Measurements from ENCODE around the gene PNKP. TPM values are rescaled to one million over a fixed set of nuclear protein-coding genes. Genes with fewer than 3 reads are reported as not detected.
A peak's percentile ranks its signal among the peaks of the same experiment; 100 is the strongest.

Gene PNKP
- polyA plus RNA-seq, 1 donor from 2014 or later, result 43.1 TPM

DNA sequence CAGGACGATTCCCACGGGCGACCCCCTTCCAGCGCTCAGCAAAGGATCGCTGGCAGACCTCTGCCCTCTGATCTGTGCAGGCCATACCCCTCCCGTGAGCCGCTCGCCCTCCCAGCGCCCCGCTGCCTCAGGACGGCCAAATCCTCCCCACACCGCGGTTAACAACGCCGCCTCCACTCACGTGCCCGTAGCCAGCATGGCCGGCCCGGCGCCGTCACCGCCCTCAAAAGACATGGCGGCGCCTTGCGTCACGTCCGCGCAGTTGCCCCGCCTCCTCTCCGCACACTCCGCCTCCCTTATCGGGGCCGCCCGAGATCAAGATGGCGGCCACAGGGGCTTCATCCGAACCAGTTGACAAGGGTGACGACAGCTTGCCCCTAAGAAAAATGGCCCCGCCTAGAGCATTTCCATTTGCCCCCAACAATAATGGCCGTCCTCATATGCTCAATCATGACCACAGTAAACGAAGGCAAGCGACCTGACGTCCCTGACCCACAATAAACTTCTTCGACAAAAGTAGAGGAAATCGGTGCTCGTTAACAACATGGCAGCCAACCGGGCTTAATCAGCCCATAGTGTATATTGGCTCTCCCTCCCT is 9.1 kb upstream of the PNKP start:
- Histone ChIP-seq H2AFZ (ENCODE audit: low read depth, low read length) (peak overlapping the region; percentile 51), H3F3A (ENCODE audit: insufficient read depth, low read length, poor library complexity, severe bottlenecking) (no peaks in the 10 kb centered on the region), H3K79me2 (replicated peaks; ENCODE audit: insufficient read depth, low read length) (peaks cover 14% of the 10 kb centered on the region)

More for the DNA sequence above, 9.1 kb upstream of the PNKP start:
- no peaks in the 10 kb centered on the region for H3K27me3 ChIP-seq (ENCODE audit: insufficient read depth, low read depth, low read length)
- H3K4me2 ChIP-seq (ENCODE audit: low read length), result peak overlapping the region; percentile 81
- peak overlapping the region; percentile 75 for H3K4me3 ChIP-seq (ENCODE audit: low read length)
- no peaks in the 10 kb centered on the region for H3K9me3 ChIP-seq (ENCODE audit: low read length)
- peak overlapping the region; percentile 93 for H3K27ac ChIP-seq (ENCODE audit: low read length)
- H3K36me3 ChIP-seq (ENCODE audit: insufficient read depth, low read length), result no peaks in the 10 kb centered on the region
- H3K9me2 ChIP-seq (ENCODE audit: insufficient read depth, low read length), result no peaks in the 10 kb centered on the region
- TF ChIP-seq RAD21 (conservative IDR thresholded peaks at IDR 0.05) (no peak), EP300 (conservative IDR thresholded peaks at IDR 0.05; ENCODE audit: poor library complexity, severe bottlenecking) (no peak), REST (IDR thresholded peaks at IDR 0.05; ENCODE audit: borderline replicate concordance) (peak; percentile 77), EZH2 (IDR thresholded peaks at IDR 0.05; ENCODE audit: borderline replicate concordance, insufficient read depth, low read length, poor library complexity, severe bottlenecking) (no peak), CTCF (IDR thresholded peaks at IDR 0.05; ENCODE audit: poor library complexity, severe bottlenecking) (peak; percentile 17), SMC3 (conservative IDR thresholded peaks at IDR 0.05; ENCODE audit: poor library complexity) (no peak), POLR2AphosphoS5 (IDR thresholded peaks at IDR 0.05) (peak; percentile 87), TAF1 (IDR thresholded peaks at IDR 0.05; ENCODE audit: low read depth) (peak; percentile 80), MXI1 (conservative IDR thresholded peaks at IDR 0.05; ENCODE audit: poor library complexity, severe bottlenecking) (peak; percentile 70)
- H3K9ac ChIP-seq (ENCODE audit: low read length), result peak overlapping the region; percentile 97
- H4K20me1 ChIP-seq (ENCODE audit: insufficient read depth), result no peaks in the 10 kb centered on the region

All from neural cell (in vitro differentiated cells).